GM21717 (cell line): Measurements from ENCODE around the gene LMTK3.
"Not testable (repeated sequence)": the region's sequence is repeated elsewhere in the genome, so short reads cannot be mapped to it uniquely, and the experiment has no call there.

Experiments used
- ATAC-seq: cut with Tn5 transposase; IDR thresholded peaks from one replicate; pipeline ENCODE4 v1.9.1; 2021; ENCODE audit warnings: mild to moderate bottlenecking, moderate library complexity; ENCODE audit not compliant: unreplicated experiment

The LMTK3 gene

DNA sequence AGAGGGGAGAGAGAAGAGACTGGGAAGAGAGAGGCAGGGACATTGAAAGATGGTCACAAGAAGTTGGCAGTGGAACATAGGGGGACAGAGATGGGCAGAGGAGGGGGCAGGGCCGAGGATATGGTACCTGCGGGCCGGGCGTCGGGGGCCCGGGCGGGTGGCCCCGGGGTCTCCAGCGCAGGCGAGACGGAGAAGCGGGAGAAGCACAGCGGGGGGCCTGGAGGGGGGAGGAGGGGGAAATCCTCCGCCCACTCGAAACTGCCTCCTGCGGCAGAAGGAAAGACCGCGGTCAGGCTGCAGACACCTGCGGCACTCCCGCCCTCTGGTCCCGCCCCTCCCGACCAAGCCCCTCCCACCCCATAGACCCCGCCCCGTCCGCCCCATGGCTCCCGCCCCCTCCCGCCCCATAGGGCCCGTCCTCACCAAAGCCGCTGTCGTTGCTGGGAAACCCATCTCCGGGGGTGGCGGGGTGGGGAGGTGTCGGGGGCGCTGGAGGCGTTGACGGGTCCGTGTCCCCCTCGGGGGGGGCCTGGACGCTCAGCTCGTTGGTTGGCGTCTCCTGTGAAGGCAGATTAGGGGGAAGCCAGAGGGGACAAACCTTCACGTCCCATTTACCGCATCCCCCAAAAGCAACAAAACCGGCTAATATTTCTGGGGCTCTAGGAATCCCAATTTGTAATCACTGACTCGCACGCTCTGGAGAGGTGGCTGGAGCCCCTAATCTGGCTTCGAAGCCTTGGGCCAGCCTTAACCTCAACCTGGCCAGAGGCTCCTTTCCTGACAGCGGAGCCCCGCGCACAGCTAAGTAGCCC, 20.4 kb downstream of the LMTK3 start:
- no peak for ATAC-seq

DNA sequence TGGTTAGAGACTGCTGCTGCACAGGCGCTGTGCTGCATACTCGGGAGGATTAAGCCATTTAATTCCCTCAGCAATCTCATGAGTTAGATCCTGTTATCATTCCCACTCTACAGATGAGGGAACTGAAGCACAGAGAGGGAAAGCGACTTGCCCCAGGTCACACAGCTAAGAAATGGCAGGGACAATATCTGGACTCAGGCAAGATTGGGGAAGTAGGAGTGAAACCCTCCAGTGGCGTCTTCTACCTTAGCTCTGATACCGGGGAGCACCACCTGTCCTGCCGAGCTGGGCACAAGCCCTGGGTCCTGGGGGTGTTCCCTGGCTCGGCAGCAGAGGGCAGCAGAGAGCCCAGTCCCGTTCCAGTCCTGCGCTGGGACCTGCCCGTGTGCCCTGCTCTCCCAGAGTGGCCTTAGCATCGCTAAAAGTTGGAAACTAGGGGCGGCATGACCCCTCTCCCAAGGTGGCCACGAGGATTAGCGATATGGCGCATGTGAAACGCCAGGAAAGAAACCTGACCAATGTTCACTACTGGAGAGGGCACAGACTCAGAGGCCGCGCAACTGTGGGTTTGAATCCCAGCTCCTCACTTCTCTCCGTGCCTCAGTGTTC, 21.9 kb downstream of the LMTK3 start:
- ATAC-seq = no peak

- not testable (repeated sequence) for ATAC-seq
Observed at GRCh38 chr19:48488478-48488877, 23.2 kb downstream of the LMTK3 start.

DNA sequence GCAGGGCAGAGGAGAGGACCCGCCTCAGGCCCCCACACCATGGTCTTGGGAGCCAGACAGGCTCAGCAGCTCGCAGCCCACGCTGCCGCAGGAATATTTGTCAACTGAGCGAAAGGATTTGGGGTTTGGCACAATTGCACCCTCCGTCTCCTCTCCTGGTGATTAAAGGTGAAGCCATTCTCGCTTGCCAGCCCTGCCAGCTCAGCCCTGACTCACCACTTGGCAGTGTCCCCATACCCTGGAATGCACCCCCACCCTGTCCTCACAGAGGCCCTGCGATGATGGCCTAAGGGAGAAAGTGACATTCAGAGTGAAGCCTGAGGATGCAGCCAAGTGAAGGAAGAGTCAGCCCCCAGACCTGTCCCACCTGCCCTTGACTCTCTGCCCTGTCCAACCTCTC, 23.7 kb downstream of the LMTK3 start:
- ATAC-seq = no peak

- ATAC-seq = no peak
Observed at GRCh38 chr19:48487544-48487943, 24.1 kb downstream of the LMTK3 start.

DNA sequence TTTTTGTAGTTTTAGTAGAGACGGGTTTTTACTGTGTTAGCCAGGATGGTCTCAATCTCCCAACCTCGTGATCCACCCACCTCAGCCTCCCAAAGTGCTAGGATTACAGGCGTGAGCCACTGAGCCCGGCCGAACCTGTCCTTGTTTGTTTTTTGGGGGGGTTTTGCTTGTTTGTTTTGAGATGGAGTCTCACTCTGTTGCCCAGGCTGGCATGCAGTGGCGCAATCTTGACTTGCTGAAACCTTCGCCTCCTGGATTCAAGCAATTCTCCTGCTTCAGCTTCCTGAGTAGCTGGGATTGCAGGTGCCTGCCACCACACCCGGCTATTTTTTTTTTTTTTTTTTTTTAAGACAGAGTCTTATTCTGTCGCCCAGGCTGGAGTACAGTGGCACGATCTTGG, 24.9 kb downstream of the LMTK3 start:
- not testable (repeated sequence) for ATAC-seq

GRCh38 chr19:48484931-48485612, 26.6 kb downstream of the LMTK3 start:
- no peak for ATAC-seq

GRCh38 chr19:48484247-48484893, 27.3 kb downstream of the LMTK3 start:
- ATAC-seq = no peak

- no peak for ATAC-seq
Observed at GRCh38 chr19:48483301-48483700, 28.3 kb downstream of the LMTK3 start.

DNA sequence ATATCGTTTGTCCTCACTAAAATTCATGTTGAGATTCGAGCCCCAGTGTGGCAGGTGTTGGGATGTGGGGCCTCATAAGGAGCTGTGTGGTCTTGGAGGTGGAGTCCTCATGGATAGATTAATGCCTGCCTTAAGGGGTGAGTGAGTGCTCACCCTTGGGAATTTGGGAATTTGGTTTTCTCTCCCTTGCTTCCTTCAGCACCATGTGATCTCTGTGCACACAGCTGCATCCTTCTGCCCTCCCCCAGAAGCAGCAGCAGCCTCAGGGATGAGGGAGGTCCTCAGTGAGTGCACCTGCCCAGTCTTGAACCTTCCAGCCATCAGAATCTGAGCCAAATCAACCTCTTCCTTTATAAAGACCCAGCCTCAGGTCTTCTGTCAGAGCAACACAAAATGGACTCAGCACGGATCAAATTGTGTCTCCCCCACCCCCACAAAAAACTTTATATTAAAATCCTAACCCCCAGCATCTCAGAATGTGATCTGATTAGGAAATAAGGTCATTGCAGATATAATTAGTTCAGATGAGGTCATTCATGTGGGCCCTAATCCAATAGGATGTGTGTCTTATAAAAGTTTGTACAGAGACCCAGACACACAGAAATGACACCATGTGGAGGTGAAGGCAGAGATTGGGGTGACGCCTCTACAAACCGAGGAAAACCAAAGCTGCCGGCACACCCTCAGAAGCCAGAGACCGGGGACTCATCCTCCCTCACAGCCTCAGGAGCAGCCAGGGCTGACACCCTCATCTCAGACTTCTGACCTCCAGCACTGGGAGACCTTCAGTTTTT, 29.6 kb downstream of the LMTK3 start:
- no peak for ATAC-seq

DNA sequence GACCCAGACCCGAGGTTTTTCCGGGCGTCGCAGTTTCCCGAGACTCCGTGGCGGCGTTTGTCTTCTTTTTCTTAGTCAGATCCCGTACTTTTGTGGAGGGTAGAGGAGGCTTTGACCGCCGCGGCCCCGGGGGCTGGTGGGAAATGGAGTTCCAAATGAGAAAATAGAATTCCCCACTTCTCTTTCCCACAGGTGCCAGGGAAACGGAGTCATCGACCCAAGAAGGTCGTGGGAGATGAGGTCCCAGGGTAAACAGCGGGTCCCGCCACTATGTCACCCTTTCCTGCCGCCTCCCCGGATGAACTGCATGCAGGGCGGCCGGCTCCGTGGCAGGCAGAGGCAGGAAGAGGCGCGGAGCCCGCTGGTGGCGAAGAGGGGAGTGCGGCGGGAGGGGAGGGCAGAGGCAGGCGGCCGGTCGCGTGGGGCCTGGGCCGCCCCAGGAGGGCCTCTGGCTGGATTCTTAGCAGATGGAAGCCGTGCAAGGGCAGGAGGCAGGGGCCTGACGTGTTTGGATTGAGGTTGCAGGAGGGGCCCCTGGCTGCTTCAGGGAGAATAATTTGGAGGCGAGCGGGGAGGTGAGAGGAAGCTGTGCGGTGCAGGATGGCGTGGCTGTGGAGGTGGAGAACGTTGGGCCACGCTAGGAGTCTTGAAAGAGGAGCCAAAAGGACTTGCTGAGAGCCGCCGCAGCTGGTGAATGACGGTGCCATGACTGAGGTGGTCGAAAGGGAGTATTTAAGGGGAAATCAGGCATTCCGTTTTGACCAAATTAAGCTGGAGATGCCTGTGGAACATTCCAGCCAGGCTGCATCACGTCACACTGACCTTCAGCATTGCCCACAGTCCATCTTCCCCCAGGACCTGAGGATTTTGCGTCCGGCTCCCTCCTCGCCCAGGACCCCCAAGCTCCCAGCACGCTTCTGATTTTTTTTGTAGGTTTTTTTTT, 30.8 kb downstream of the LMTK3 start:
- ATAC-seq = no peak

DNA sequence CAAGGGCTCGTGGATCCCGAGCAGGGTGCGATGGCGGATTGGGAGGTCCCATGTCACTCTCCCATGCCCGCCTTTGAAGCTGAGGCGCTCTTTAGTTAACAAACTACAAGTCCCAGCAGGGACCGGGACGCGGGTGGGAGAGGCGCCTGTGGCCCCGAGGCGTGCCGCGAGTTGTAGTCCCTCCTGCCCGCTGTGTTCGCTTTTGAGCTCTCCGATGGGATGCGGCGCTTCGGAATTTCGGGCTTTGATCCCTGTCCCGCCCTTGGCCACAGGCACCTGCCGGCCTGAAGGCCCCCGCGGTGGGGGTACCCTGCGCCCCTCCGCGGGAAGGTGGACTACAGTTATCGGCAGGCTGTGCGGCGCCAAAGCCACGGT, 31.5 kb downstream of the LMTK3 start:
- no peak for ATAC-seq

GRCh38 chr19:48479686-48480085, 31.9 kb downstream of the LMTK3 start:
- no peak for ATAC-seq

- ATAC-seq = no peak
Observed at GRCh38 chr19:48478339-48479256, 33.0 kb downstream of the LMTK3 start.

DNA sequence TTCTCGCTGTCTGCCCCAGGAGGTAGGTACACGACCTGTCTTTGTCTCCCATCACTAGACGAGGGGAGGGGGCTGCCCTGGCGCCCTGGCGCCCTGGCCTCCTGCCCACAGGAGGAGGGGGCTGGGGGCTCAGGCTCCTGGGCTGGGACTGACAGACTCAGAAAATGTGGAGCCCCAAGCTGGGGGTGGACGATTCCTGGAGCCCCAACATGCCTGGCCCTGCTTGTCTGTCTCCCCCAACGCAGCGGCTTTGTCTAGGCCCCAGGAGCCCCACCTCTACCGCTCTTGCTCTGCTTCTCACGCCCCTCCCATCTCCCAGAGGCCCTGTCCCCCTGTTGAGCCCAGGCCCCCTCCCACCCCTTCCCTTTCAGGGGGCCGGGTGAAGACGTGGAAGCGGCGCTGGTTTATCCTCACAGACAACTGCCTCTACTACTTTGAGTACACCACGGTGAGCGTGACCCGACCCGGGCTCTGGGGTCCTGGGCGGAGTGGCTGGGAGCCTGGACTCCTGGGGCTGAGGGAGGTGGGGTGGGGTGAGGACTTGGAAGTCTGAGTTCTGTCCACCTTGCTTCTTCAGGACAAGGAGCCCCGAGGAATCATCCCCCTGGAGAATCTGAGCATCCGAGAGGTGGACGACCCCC, 33.8 kb downstream of the LMTK3 start:
- no peak for ATAC-seq

DNA sequence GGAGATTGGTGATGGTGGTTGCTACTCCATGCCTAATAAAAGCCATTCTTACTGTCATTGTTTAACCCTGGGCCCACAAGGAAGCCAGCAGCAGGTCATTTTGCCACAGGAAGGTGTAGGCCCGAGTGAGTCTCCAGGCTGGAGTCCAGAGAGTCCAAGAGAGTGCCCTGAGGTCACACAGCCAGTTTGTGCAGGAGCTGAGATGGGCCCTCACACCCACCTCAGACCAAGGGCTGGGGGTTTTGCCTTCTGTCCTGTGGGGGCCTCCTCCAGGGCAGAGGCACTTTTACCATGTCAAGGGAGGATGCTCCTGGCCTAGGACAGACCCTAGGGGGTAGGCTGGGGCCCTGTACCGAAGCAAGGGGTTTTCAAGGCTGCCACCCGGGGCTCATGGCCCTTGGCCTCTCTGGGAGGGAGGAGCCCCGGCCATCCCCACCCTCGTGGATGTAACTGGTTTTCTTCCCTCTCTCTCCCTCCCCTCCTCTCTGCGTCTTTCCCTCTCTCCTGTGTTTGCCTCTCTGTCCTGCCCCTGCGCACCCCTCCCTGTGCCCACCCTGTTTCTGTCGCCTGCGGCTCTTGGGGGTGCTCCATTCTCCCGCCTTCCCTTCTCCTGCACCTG, 34.5 kb downstream of the LMTK3 start:
- no peak for ATAC-seq

GRCh38 chr19:48476176-48476575, 35.5 kb downstream of the LMTK3 start:
- ATAC-seq = no peak
